Lower leg skin (tissue), 4 donors: ENCODE results near the gene AQP9. TPM values are rescaled to one million over a fixed set of nuclear protein-coding genes. Genes with fewer than 3 reads are reported as not detected.

ENCODE experiments used
- DNase-seq, 2 donors: peaks; one replicate each; pipeline ENCODE4 v3.0.0-alpha.2; 2019; ENCODE audit warnings: low spot score in 2 of 2
- H3K4me3 ChIP-seq: fragments of 200-600 bp; sonication (generic); 2 replicates; pipeline ENCODE4 v1.5.1; 2017; ENCODE audit warnings: mild to moderate bottlenecking, low read depth; ENCODE audit not compliant: poor library complexity, severe bottlenecking
- POLR2A ChIP-seq, 2 donors: fragments of 450-650 bp; IDR thresholded peaks; one replicate each; pipeline ENCODE4 v1.6.1; 2016 to 2017; ENCODE audit warnings: antibody characterized with exemption in 2 of 2, mild to moderate bottlenecking in 1 of 2, moderate library complexity in 1 of 2
- WGBS, 2 donors: methylation state at CpG; one replicate each; pipeline ENCODE4 v1.1.5; 2018; 5-methylcytosine and 5-hydroxymethylcytosine counted together
- intact Hi-C: fragments of 100-400 bp; cut with DNase I; formaldehyde crosslinking; loops from one replicate; pipeline ENCODE4 v1.15.0; 2023; ENCODE audit warnings: low total_unique reads
- total RNA-seq, 4 donors: library from RNA; depleted of rRNA; stranded (reverse); fragments of >200 nt; gene quantifications; one replicate each; pipeline ENCODE4 v1.1.0, GENCODE V29; 2016
- TF ChIP-seq, protein P1 (sequence below), 3 donors: fragments of 450-650 bp; IDR thresholded peaks; one replicate each; pipeline ENCODE4 v1.5.1; 2016; ENCODE audit warnings: antibody characterized with exemption in 3 of 3, mild to moderate bottlenecking in 3 of 3, moderate library complexity in 2 of 3

AQP9 gene
- total RNA-seq, 4 donors from 2014 or later = 22.6 to 75.8 (median 38.1) TPM

DNA sequence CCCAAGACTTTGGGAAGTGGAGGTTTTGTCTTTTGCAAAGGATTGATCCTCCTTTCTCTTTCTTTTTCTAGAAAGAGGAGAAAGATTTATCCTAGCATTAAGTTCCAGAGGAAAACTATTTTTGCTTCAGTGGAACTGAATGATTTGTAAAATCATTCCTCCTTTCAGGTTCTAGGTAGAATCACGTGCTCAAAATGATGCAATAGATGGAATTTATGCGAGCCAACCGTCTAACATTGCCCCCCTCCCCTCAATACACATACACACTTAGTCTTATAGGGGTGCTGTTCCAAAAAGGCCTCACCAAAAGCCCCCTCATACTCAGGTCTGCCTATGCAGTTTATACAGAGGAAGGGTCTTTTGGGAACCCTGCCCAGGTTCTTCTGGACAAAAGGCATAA, 85.3 kb downstream of the AQP9 start:
- no peak for DNase-seq
- 85 to 89% methylated on average over 3 of the region's 3 CpGs for WGBS, 2 donors
- TF ChIP-seq, protein P1, sequence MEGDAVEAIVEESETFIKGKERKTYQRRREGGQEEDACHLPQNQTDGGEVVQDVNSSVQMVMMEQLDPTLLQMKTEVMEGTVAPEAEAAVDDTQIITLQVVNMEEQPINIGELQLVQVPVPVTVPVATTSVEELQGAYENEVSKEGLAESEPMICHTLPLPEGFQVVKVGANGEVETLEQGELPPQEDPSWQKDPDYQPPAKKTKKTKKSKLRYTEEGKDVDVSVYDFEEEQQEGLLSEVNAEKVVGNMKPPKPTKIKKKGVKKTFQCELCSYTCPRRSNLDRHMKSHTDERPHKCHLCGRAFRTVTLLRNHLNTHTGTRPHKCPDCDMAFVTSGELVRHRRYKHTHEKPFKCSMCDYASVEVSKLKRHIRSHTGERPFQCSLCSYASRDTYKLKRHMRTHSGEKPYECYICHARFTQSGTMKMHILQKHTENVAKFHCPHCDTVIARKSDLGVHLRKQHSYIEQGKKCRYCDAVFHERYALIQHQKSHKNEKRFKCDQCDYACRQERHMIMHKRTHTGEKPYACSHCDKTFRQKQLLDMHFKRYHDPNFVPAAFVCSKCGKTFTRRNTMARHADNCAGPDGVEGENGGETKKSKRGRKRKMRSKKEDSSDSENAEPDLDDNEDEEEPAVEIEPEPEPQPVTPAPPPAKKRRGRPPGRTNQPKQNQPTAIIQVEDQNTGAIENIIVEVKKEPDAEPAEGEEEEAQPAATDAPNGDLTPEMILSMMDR (IDR thresholded peaks at IDR 0.05) = no peak
- TF ChIP-seq POLR2A (IDR thresholded peaks at IDR 0.05) = no peak
- intact Hi-C loops = no loop called here
- H3K4me3 ChIP-seq = no peak overlapping the region

DNA sequence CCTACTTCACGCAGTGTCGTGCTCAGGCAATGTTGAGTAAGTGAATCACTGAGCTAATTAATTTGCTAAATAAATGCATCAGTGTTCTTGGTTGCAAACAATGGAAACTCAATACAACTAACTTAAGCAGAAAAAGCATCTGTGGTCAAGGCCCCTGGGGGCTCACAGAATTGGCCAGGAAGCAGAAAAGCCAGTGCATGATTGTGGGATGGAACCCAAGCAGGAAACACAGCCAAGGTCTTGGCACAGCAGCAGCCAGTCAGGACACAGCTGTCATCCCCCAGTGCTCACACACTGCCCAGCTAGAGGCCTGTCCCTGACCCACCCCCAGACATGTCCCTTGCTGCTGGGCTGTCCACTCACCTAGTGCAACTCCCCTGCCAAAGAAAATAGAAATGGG, 85.9 kb downstream of the AQP9 start:
- WGBS, 2 donors = 50 to 53% methylated on average over 2 of the region's 2 CpGs
- DNase-seq = no peak
- intact Hi-C loops = no loop called here
- TF ChIP-seq, protein P1 (IDR thresholded peaks at IDR 0.05) = no peak
- no peak for TF ChIP-seq POLR2A (IDR thresholded peaks at IDR 0.05)
- no peak overlapping the region for H3K4me3 ChIP-seq

DNA sequence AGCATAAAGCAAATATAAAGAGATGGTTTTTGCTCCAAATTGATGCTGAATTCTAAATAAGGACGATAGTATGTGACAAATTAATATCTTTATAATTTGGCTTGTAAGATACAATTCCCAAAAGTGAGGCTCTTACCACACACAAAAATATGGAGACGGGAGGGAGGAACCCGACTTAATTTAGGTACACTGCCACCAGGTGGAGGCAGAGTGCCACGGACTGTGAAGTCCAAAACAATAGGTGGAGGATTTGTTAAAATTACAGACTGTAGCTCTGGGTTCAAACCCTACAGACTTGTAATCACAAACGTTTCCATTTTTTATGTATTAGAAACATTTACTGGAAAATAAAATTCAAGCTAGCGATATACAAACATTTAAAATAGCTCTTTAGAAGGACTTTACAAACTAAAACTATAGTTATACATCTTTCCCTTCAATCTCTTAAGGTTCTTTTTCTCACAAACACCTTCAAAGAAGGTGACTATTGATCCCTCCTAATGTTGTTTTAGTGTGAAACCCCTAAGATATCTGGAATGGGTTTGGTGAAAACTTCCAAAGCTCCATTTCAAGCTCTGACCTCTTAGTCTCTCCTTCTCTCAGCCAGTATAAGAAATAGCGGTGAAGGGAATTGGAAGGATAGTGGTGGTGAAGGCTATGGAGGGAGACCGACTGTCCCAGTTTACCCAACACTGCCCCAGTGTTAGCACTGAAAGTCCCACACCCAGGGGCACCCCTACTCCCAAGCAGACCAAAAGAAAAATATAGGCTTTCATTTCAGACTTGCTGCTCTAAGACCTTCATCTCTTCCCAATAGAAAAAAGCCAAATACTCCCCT, 89.7 kb downstream of the AQP9 start:
- 41 to 43% methylated on average over 8 of the region's 8 CpGs for WGBS, 2 donors
- H3K4me3 ChIP-seq = no peak overlapping the region
- peak; percentile 75 to 94 for DNase-seq
- intact Hi-C loops = no loop called here
- TF ChIP-seq POLR2A (IDR thresholded peaks at IDR 0.05) = no peak
- TF ChIP-seq, protein P1 (IDR thresholded peaks at IDR 0.05) = peak in 1 of 3 donors; percentile 21

DNA sequence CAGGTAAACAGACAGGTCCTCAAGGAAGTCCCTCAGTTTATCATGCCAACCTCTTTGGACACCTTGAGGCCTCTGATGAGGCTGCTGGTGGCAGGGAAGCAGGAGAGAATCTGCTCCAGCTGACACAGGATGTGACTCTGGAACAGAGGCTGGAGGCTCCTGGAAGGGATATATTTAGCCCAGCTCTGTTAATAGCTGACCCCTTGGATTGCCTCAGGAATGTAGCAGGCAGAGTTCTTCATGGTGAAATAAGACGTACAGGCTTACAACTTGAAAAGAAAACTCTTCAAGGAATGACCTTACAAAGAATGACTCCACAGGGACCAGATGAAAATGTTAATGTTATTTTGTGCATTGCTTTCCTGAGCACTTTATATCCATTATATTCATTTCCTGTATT, 90.5 kb downstream of the AQP9 start:
- DNase-seq = no peak
- H3K4me3 ChIP-seq = no peak overlapping the region
- 30 to 41% methylated on average over 1 of the region's 1 CpG for WGBS, 2 donors
- TF ChIP-seq, protein P1 (IDR thresholded peaks at IDR 0.05) = no peak
- TF ChIP-seq POLR2A (IDR thresholded peaks at IDR 0.05) = no peak
- intact Hi-C loops = no loop called here

DNA sequence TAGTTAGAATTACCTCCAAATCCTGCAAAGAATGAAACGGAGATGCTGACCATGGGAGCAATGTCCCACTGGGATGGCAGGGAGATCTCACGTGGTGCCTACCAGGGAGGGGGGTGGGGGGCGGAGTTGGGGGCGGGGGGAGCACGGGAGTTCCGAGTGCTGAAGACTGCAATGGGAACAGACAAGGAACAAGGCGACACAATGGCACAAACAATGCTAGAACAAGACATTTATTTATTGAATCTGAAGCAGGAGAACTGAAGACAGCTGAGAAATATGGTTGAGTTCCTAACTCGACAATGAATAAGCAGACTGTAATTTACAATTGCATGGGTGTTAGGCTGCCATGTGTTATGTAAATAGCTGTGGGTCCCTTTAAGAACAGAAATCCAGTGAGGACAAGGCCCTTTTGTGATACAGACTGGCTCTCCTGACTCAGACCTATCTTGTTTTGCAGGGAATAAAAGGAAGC, 91.2 kb downstream of the AQP9 start:
- no peak for DNase-seq
- 29 to 40% methylated on average over 8 of the region's 8 CpGs for WGBS, 2 donors
- TF ChIP-seq, protein P1 (IDR thresholded peaks at IDR 0.05) = no peak
- TF ChIP-seq POLR2A (IDR thresholded peaks at IDR 0.05) = no peak
- H3K4me3 ChIP-seq = no peak overlapping the region
- intact Hi-C loops = no loop called here
